Measurements from ENCODE around the gene SEMG2.

Gene SEMG2

GRCh38 chr20:45238139-45238538 lies 17.0 kb downstream of the SEMG2 start:
- H3K27me3 ChIP-seq (ENCODE audit: control insufficient read depth, insufficient read depth, low read length), result peaks cover 3% of the 10 kb centered on the region
- no peaks in the 10 kb centered on the region for H3K4me1 ChIP-seq (ENCODE audit: control insufficient read depth, insufficient read depth, low read length)

GRCh38 chr20:45246109-45246508 lies 24.9 kb downstream of the SEMG2 start:
- no peak overlapping the region for H3K4me3 ChIP-seq (ENCODE audit: low read length)
- no peaks in the 10 kb centered on the region for H3K4me1 ChIP-seq (ENCODE audit: control insufficient read depth, insufficient read depth, low read length)
- no peak overlapping the region for H3K9ac ChIP-seq (ENCODE audit: low read length)
- no peaks in the 10 kb centered on the region for H3K36me3 ChIP-seq (ENCODE audit: control insufficient read depth, insufficient read depth, low read length)
- H3K27me3 ChIP-seq (ENCODE audit: control insufficient read depth, insufficient read depth, low read length), result no peaks in the 10 kb centered on the region
- no peak overlapping the region for H3K27ac ChIP-seq (ENCODE audit: low read depth, low read length)

More at GRCh38 chr20:45238139-45238538, 17.0 kb downstream of the SEMG2 start:
- Histone ChIP-seq H3K4me3 (ENCODE audit: low read length) (no peak overlapping the region), H3K36me3 (ENCODE audit: control insufficient read depth, insufficient read depth, low read length) (no peaks in the 10 kb centered on the region), H3K9ac (ENCODE audit: low read length) (no peak overlapping the region), H3K27ac (ENCODE audit: low read depth, low read length) (no peak overlapping the region)

- no peaks in the 10 kb centered on the region for H3K27me3 ChIP-seq (ENCODE audit: control insufficient read depth, insufficient read depth, low read length)
- H3K27ac ChIP-seq (ENCODE audit: low read depth, low read length), result no peak overlapping the region
- no peaks in the 10 kb centered on the region for H3K4me1 ChIP-seq (ENCODE audit: control insufficient read depth, insufficient read depth, low read length)
- no peaks in the 10 kb centered on the region for H3K36me3 ChIP-seq (ENCODE audit: control insufficient read depth, insufficient read depth, low read length)
- no peak overlapping the region for H3K9ac ChIP-seq (ENCODE audit: low read length)
- no peak overlapping the region for H3K4me3 ChIP-seq (ENCODE audit: low read length)
Observed at GRCh38 chr20:45247865-45248264, 26.7 kb downstream of the SEMG2 start.

- Histone ChIP-seq H3K27ac (ENCODE audit: low read depth, low read length) (no peak overlapping the region), H3K27me3 (ENCODE audit: control insufficient read depth, insufficient read depth, low read length) (no peaks in the 10 kb centered on the region)
Observed at GRCh38 chr20:45248609-45249008, 27.4 kb downstream of the SEMG2 start.

GRCh38 chr20:45251884-45252560 lies 30.8 kb downstream of the SEMG2 start:
- Histone ChIP-seq H3K9ac (ENCODE audit: low read length) (no peak overlapping the region), H3K4me3 (ENCODE audit: low read length) (no peak overlapping the region), H3K27me3 (ENCODE audit: control insufficient read depth, insufficient read depth, low read length) (no peaks in the 10 kb centered on the region), H3K4me1 (ENCODE audit: control insufficient read depth, insufficient read depth, low read length) (no peaks in the 10 kb centered on the region), H3K27ac (ENCODE audit: low read depth, low read length) (no peak overlapping the region), H3K36me3 (ENCODE audit: control insufficient read depth, insufficient read depth, low read length) (no peaks in the 10 kb centered on the region)

More at GRCh38 chr20:45248609-45249008, 27.4 kb downstream of the SEMG2 start:
- Histone ChIP-seq H3K36me3 (ENCODE audit: control insufficient read depth, insufficient read depth, low read length) (no peaks in the 10 kb centered on the region), H3K4me3 (ENCODE audit: low read length) (no peak overlapping the region), H3K9ac (ENCODE audit: low read length) (no peak overlapping the region), H3K4me1 (ENCODE audit: control insufficient read depth, insufficient read depth, low read length) (no peaks in the 10 kb centered on the region)

- Histone ChIP-seq H3K4me3 (ENCODE audit: low read length) (no peak overlapping the region), H3K9ac (ENCODE audit: low read length) (no peak overlapping the region), H3K36me3 (ENCODE audit: control insufficient read depth, insufficient read depth, low read length) (no peaks in the 10 kb centered on the region), H3K4me1 (ENCODE audit: control insufficient read depth, insufficient read depth, low read length) (no peaks in the 10 kb centered on the region), H3K27ac (ENCODE audit: low read depth, low read length) (no peak overlapping the region), H3K27me3 (ENCODE audit: control insufficient read depth, insufficient read depth, low read length) (no peaks in the 10 kb centered on the region)
Observed at GRCh38 chr20:45253261-45253660, 32.1 kb downstream of the SEMG2 start.

GRCh38 chr20:45254383-45255262 lies 33.5 kb downstream of the SEMG2 start, which contains the start of gene SLPI:
Gene SLPI, minus strand, starts transcription at chr20:45254564. Its CDS starts 21 bp downstream, at chr20:45254543.
- H3K27me3 ChIP-seq (ENCODE audit: control insufficient read depth, insufficient read depth, low read length), result no peaks in the 10 kb centered on the region
- H3K27ac ChIP-seq (ENCODE audit: low read depth, low read length), result no peak within 1 kb of the TSS
- no peaks in the 10 kb centered on the region for H3K36me3 ChIP-seq (ENCODE audit: control insufficient read depth, insufficient read depth, low read length)
- no peak within 1 kb of the TSS for H3K4me3 ChIP-seq (ENCODE audit: low read length)
- no peaks in the 10 kb centered on the region for H3K4me1 ChIP-seq (ENCODE audit: control insufficient read depth, insufficient read depth, low read length)
- H3K9ac ChIP-seq (ENCODE audit: low read length), result no peak within 1 kb of the TSS

- H3K36me3 ChIP-seq (ENCODE audit: control insufficient read depth, insufficient read depth, low read length), result no peaks in the 10 kb centered on the region
Observed at GRCh38 chr20:45257161-45257560, 36.0 kb downstream of the SEMG2 start.

GRCh38 chr20:45257711-45258110 lies 36.5 kb downstream of the SEMG2 start:
- Histone ChIP-seq H3K4me1 (ENCODE audit: control insufficient read depth, insufficient read depth, low read length) (no peaks in the 10 kb centered on the region), H3K9ac (ENCODE audit: low read length) (no peak overlapping the region), H3K4me3 (ENCODE audit: low read length) (no peak overlapping the region), H3K36me3 (ENCODE audit: control insufficient read depth, insufficient read depth, low read length) (no peaks in the 10 kb centered on the region), H3K27ac (ENCODE audit: low read depth, low read length) (no peak overlapping the region), H3K27me3 (ENCODE audit: control insufficient read depth, insufficient read depth, low read length) (peaks cover 3% of the 10 kb centered on the region)

More at GRCh38 chr20:45257161-45257560, 36.0 kb downstream of the SEMG2 start:
- Histone ChIP-seq H3K4me3 (ENCODE audit: low read length) (no peak overlapping the region), H3K27ac (ENCODE audit: low read depth, low read length) (no peak overlapping the region), H3K4me1 (ENCODE audit: control insufficient read depth, insufficient read depth, low read length) (no peaks in the 10 kb centered on the region), H3K27me3 (ENCODE audit: control insufficient read depth, insufficient read depth, low read length) (peaks cover 3% of the 10 kb centered on the region), H3K9ac (ENCODE audit: low read length) (no peak overlapping the region)

- Histone ChIP-seq H3K36me3 (ENCODE audit: control insufficient read depth, insufficient read depth, low read length) (no peaks in the 10 kb centered on the region), H3K4me1 (ENCODE audit: control insufficient read depth, insufficient read depth, low read length) (no peaks in the 10 kb centered on the region), H3K27ac (ENCODE audit: low read depth, low read length) (no peak overlapping the region), H3K4me3 (ENCODE audit: low read length) (no peak overlapping the region), H3K9ac (ENCODE audit: low read length) (no peak overlapping the region), H3K27me3 (ENCODE audit: control insufficient read depth, insufficient read depth, low read length) (peaks cover 3% of the 10 kb centered on the region)
Observed at GRCh38 chr20:45258259-45258658, 37.1 kb downstream of the SEMG2 start.

GRCh38 chr20:45258664-45259063 lies 37.5 kb downstream of the SEMG2 start:
- Histone ChIP-seq H3K9ac (ENCODE audit: low read length) (no peak overlapping the region), H3K4me3 (ENCODE audit: low read length) (no peak overlapping the region), H3K4me1 (ENCODE audit: control insufficient read depth, insufficient read depth, low read length) (no peaks in the 10 kb centered on the region), H3K36me3 (ENCODE audit: control insufficient read depth, insufficient read depth, low read length) (no peaks in the 10 kb centered on the region), H3K27ac (ENCODE audit: low read depth, low read length) (no peak overlapping the region), H3K27me3 (ENCODE audit: control insufficient read depth, insufficient read depth, low read length) (peaks cover 3% of the 10 kb centered on the region)

GRCh38 chr20:45263556-45264266 lies 42.5 kb downstream of the SEMG2 start:
- H3K4me3 ChIP-seq (ENCODE audit: low read length), result no peak overlapping the region
- no peaks in the 10 kb centered on the region for H3K36me3 ChIP-seq (ENCODE audit: control insufficient read depth, insufficient read depth, low read length)
- H3K4me1 ChIP-seq (ENCODE audit: control insufficient read depth, insufficient read depth, low read length), result no peaks in the 10 kb centered on the region
- H3K9ac ChIP-seq (ENCODE audit: low read length), result no peak overlapping the region
- peaks cover 3% of the 10 kb centered on the region for H3K27me3 ChIP-seq (ENCODE audit: control insufficient read depth, insufficient read depth, low read length)
- H3K27ac ChIP-seq (ENCODE audit: low read depth, low read length), result no peak overlapping the region

Data from rectal smooth muscle tissue (tissue), 1 donor.